A673 (cell line): ENCODE measurements around the gene LRBA. TPM values are rescaled to one million over a fixed set of nuclear protein-coding genes. Genes with fewer than 3 reads are reported as not detected.

Experiments used
- BruUV-seq: library from RNA; stranded (reverse); fragments of 400-500 nt; replicated peaks from 2 replicates; lab custom pipeline; 2021; lab: Mats Ljungman, UMichigan
- CTCF ChIA-PET: fragments of 300-600 bp; sonication (Branson Sonifier 250); formaldehyde crosslinking; loops from one replicate; lab custom pipeline; 2022; ENCODE audit warnings: antibody characterized with exemption; lab: Charles Lee
- POLR2A ChIA-PET: fragments of 300-600 bp; sonication (Branson Sonifier 250); formaldehyde crosslinking; loops from one replicate; lab custom pipeline; 2022; ENCODE audit warnings: antibody characterized with exemption; ENCODE audit not compliant: low non-redundant PET; lab: Charles Lee
- DNase-seq: peaks from one replicate; pipeline ENCODE4 v3.0.0-alpha.2; 2015; ENCODE audit warnings: low spot score
- H3K27ac ChIP-seq: fragments of 200-600 bp; sonication (generic); 2 replicates; pipeline ENCODE4 v1.5.1; 2016; ENCODE audit warnings: mixed run types, low read depth, mild to moderate bottlenecking, mixed read lengths, antibody characterized with exemption, low read length; ENCODE audit not compliant: poor library complexity, severe bottlenecking
- H3K27me3 ChIP-seq: fragments of 200-600 bp; sonication (generic); replicated peaks from 2 replicates; pipeline ENCODE4 v1.6.1; 2017; ENCODE audit warnings: mixed run types, low read depth, mild to moderate bottlenecking, mixed read lengths, antibody characterized with exemption, low read length; ENCODE audit not compliant: insufficient read depth, poor library complexity
- H3K36me3 ChIP-seq: fragments of 200-600 bp; sonication (generic); 2 replicates; pipeline ENCODE4 v1.6.1; 2016; ENCODE audit warnings: mixed run types, mild to moderate bottlenecking, mixed read lengths, antibody characterized with exemption, low read length; ENCODE audit not compliant: insufficient read depth, poor library complexity, severe bottlenecking
- H3K4me1 ChIP-seq: fragments of 200-600 bp; sonication (generic); 2 replicates; pipeline ENCODE4 v1.6.1; 2017; ENCODE audit warnings: mixed run types, mild to moderate bottlenecking, mixed read lengths, antibody characterized with exemption, low read length; ENCODE audit not compliant: insufficient read depth, poor library complexity, severe bottlenecking
- H3K4me3 ChIP-seq: fragments of 200-600 bp; sonication (generic); 2 replicates; pipeline ENCODE4 v1.5.1; 2016; ENCODE audit warnings: low read depth, mixed run types, mild to moderate bottlenecking, mixed read lengths, low read length; ENCODE audit not compliant: poor library complexity, severe bottlenecking
- H3K9me3 ChIP-seq: fragments of 200-600 bp; sonication (generic); 2 replicates; pipeline ENCODE4 v1.6.1; 2016; ENCODE audit warnings: mixed run types, low read depth, mild to moderate bottlenecking, mixed read lengths, antibody characterized with exemption, low read length; ENCODE audit not compliant: poor library complexity, severe bottlenecking
- EZH2 ChIP-seq: fragments of 200-600 bp; sonication (generic); IDR thresholded peaks from 2 replicates; pipeline ENCODE4 v1.6.1; 2017; ENCODE audit warnings: borderline replicate concordance, low read depth, mild to moderate bottlenecking, mixed read lengths, antibody characterized with exemption, low read length; ENCODE audit not compliant: poor library complexity, severe bottlenecking
- intact Hi-C: fragments of 100-400 bp; cut with micrococcal nuclease; formaldehyde crosslinking; loops from one replicate; pipeline ENCODE4 v1.10.0; 2022; ENCODE audit not compliant: unreplicated experiment
- total RNA-seq: library from RNA; stranded (reverse); gene quantifications from 2 replicates; pipeline ENCODE4 v1.2.3, GENCODE V29; 2021
- TF ChIP-seq, protein P1 (sequence below): fragments of 300-800, 200-600 bp; sonication (generic); conservative IDR thresholded peaks from 2 replicates; pipeline ENCODE4 v1.5.1; 2017; ENCODE audit warnings: low read depth, mild to moderate bottlenecking, antibody characterized with exemption, low read length, moderate library complexity, mixed read lengths

Gene LRBA
- total RNA-seq, 1 experiment from 2014 or later: 35.7 TPM

- Histone ChIP-seq H3K4me3 (no peak overlapping the region), H3K27ac (no peak overlapping the region), H3K27me3 (no peaks in the 10 kb centered on the region), H3K9me3 (no peaks in the 10 kb centered on the region), H3K36me3 (no peaks in the 10 kb centered on the region), H3K4me1 (peaks cover 16% of the 10 kb centered on the region)
- POLR2A ChIA-PET: no interaction called here
- intact Hi-C loops: no loop called here
- no peak for DNase-seq
- BruUV-seq: no TSS peak
- TF ChIP-seq EZH2: no peak
- TF ChIP-seq, protein P1, sequence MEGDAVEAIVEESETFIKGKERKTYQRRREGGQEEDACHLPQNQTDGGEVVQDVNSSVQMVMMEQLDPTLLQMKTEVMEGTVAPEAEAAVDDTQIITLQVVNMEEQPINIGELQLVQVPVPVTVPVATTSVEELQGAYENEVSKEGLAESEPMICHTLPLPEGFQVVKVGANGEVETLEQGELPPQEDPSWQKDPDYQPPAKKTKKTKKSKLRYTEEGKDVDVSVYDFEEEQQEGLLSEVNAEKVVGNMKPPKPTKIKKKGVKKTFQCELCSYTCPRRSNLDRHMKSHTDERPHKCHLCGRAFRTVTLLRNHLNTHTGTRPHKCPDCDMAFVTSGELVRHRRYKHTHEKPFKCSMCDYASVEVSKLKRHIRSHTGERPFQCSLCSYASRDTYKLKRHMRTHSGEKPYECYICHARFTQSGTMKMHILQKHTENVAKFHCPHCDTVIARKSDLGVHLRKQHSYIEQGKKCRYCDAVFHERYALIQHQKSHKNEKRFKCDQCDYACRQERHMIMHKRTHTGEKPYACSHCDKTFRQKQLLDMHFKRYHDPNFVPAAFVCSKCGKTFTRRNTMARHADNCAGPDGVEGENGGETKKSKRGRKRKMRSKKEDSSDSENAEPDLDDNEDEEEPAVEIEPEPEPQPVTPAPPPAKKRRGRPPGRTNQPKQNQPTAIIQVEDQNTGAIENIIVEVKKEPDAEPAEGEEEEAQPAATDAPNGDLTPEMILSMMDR: no peak
- CTCF ChIA-PET: no interaction called here
Observed at GRCh38 chr4:150781191-150781590, 233.9 kb downstream of the LRBA start.

DNA sequence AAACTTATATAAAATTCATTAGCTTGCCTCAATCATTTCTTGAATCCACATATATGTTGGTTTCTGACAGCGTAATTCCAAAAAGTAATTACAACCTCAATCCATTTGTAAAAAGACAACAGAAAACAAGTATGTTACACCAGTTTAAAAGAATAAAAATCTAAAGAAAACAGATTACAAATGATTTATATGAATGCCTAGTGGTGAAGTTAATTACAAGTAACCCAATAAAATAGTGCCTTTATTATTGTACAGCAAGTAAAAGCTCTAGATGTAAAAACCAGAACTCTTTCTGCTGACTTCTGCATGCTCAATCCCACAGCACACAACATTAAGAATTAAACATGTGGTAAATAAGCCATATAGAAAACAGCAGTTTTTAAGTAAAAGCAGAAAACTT, 235.4 kb downstream of the LRBA start:
- no peak for TF ChIP-seq EZH2
- TF ChIP-seq, protein P1: no peak
- H3K36me3 ChIP-seq: no peaks in the 10 kb centered on the region
- intact Hi-C loops: no loop called here
- BruUV-seq: no TSS peak
- H3K4me3 ChIP-seq: no peak overlapping the region
- H3K4me1 ChIP-seq: peaks cover 16% of the 10 kb centered on the region
- no peak for DNase-seq
- no peaks in the 10 kb centered on the region for H3K27me3 ChIP-seq
- ChIA-PET POLR2A (no interaction called here), CTCF (no interaction called here)
- no peaks in the 10 kb centered on the region for H3K9me3 ChIP-seq
- H3K27ac ChIP-seq: no peak overlapping the region

DNA sequence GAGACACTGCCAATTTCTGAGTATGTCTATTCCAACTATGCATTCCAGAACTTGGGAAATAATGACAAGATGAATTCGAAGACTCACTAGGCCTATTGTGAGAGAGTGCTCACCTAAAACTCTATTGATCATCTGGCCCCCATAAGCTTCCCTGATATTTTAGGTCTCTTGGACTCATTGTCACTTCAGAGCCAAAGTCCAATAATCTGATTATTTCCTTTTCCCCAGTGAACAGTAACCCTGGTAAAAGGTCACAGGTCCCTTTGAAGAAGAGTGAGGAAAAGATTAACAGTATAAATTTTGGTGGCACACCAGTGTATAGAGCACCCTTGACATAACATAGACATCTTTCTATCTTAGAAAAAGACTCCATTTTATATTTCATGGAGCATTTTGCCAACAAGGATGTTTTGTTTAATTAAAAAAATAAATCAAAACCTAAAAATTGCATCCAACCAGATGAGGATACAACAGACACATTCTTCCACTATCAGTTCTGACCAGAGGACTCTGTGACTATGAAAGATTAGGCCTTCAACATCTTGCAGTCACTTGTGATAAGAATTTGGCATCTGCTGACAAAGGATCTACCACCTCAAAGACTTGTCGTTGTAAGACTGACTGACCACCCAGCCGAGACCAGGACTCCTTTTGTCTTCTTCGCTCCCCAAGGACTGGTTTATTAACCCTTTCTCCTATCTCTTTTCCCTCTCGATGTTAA, 241.2 kb downstream of the LRBA start:
- intact Hi-C loops: no loop called here
- H3K36me3 ChIP-seq: no peaks in the 10 kb centered on the region
- H3K4me3 ChIP-seq: no peak overlapping the region
- BruUV-seq: no TSS peak
- H3K27ac ChIP-seq: no peak overlapping the region
- TF ChIP-seq EZH2: no peak
- TF ChIP-seq, protein P1: no peak
- POLR2A ChIA-PET: no interaction called here
- H3K4me1 ChIP-seq: no peaks in the 10 kb centered on the region
- H3K9me3 ChIP-seq: no peaks in the 10 kb centered on the region
- CTCF ChIA-PET: no interaction called here
- DNase-seq: no peak
- H3K27me3 ChIP-seq: no peaks in the 10 kb centered on the region
